Posterior vena cava (tissue), 2 donors: ENCODE results near the gene FCHO2. TPM values are rescaled to one million over a fixed set of nuclear protein-coding genes. Genes with fewer than 3 reads are reported as not detected.
"Not testable (repeated sequence)": the region's sequence is repeated elsewhere in the genome, so short reads cannot be mapped to it uniquely, and the experiment has no call there.

Experiments used
- DNase-seq: peaks from one replicate; pipeline ENCODE4 v3.0.0-alpha.2; 2020; ENCODE audit warnings: low spot score
- intact Hi-C, 2 donors: fragments of 100-400 bp; cut with DNase I; formaldehyde crosslinking; loops; one replicate each; pipeline versions ENCODE4 v1.14.1 to v1.14.2; 2022 to 2023
- total RNA-seq, 2 donors: library from RNA; stranded (reverse); fragmentation: NEBNext Ultra II Directional; extraction: Animal tissue kit (Norgen Biotek cat#: 25700); gene quantifications; one replicate each; pipeline ENCODE4 v1.2.1, GENCODE V29; 2021
- donor health status: DM: yes; HTN: yes; CAD: no.
- donor health status: DM: yes; HTN: yes; CAD: no.

The FCHO2 gene
- total RNA-seq, 2 donors from 2014 or later: 31.0 to 37.7 TPM

DNA sequence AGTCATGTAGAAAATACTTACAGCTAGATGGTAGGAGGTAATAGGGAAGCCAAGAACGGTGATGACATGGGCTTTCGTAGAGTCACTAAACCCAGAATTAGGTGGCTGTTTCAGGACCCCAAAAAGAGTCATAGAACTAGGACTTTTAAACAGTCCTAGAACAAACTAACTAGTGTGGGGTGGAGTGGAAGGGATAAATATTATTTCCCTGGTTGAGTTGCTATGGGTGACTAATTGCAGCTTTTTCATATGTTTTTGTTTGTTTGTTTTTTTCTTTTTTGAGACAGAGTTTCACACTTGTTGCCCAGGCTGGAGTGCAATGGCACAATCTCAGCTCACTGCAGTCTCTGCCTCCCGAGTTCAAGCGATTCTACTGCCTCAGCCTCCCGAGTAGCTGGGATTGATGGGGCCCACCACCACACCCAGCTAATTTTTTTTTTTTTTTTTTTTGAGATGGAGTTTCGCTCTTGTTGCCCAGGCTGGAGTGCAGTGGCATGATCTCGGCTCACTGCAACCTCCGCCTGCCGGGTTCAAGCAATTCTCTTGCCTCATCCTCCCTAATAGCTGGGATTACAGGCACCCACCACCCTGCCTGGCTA is 69.2 kb downstream of the FCHO2 start:
- intact Hi-C loops, DNase-seq: not testable (repeated sequence)

DNA sequence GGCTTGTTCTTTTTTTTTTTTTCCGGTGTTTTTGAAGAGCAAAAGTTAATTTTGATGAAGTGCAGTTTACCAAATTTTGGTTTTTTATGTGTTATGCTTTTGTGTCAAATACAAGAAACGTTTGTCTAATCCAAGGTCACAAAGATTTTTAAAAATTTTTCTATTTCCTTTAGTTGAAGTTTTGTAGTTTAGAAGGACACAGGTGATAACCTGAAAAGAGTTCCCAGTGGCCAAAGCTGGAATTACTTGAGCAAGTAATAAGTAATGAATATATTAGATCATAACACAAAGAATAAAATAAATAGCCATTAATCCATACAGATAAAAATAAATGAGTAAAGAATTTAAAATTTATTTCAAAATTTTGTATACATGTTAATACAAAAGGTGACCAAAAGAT is 71.5 kb downstream of the FCHO2 start:
- intact Hi-C loops: no loop called here
- DNase-seq: no peak

DNA sequence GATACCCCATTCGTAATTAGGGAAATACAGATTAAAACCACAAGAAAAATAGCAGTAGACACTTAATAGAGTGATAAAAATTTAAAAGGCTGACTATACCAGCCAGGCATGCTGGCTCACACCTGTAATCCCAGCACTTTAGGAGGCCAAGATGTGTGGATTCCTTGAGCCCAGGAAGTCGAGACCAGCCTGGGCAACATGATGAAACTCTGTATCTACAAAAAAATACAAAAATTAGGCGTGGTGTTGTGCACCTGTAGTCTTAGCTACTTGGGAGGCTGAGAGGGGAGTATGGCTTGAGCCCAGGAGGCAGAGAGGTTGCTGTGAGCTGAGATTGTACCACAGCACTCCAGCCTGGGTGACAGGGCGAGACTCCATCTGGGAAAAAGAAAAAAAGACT is 72.0 kb downstream of the FCHO2 start:
- no peak for DNase-seq
- intact Hi-C loops: no loop called here

DNA sequence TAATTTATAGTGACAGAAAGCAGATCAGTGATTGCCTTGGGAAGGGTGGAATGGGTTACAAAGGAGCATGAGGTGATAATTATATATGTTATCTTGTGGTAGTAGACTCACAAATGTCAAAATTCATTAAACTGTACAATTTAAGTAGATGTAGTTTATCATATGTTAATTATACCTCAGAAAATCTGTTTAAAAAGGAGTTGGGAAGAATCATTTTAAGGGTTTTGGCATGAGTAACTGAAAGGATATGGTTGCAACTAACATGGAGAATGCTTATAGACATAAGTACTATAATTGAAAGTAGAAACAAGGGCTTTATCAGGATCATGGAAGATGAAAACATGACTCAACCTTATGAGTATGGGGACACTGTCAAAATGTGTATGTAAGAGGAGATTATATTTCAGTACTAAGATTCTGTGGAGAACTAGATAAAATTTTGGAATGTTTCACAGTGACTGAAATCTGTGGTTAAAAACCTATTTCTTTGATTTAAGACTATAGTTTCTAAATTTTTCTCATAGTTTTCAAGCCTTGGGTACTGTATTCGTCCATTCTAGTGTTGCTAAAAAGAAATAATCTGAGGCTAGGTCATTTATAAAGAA is 73.3 kb downstream of the FCHO2 start:
- no peak for DNase-seq
- intact Hi-C loops: no loop called here

- intact Hi-C loops: no loop called here
- DNase-seq: no peak
These were observed 74.7 kb downstream of the FCHO2 start for GRCh38 chr5:73030531-73030930.

DNA sequence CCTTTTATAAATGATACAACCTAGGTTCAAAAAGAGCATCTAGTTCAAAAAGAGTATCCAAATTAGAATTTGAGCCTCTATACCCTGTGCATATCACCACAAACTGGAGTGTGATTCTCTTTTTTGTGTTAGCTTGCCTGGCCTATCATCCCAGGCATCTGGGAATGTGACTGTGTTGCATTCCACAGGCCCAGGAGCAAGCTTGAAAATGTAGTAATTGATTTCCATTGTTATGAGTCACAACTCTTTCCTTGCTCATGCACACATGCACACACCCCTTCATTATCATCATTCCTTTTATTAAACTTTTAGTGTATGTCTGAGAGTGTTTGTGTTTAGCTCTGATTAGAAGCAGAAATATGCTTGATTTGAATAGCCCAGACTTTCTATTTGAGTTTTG is 75.2 kb downstream of the FCHO2 start:
- intact Hi-C loops: no loop called here
- no peak for DNase-seq

DNA sequence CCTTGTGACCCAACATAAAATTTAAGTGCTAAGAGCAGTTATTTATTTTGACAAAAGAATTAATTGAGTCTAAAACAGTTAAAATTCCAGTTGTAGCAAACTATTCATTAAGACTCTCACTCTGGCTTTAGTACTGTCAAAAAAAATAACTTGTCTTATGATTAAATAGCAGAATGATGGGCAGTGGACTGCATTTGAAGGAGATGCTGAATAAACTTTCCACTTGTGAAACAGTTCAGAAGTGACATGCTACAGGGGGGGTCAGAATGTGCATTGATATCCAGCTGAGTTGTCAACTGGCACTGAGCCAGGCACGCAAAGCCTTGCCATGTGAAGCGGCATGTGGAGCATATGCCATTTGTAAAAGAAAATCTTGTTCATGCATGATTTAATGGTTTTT is 76.0 kb downstream of the FCHO2 start:
- intact Hi-C loops: no loop called here
- no peak for DNase-seq

DNA sequence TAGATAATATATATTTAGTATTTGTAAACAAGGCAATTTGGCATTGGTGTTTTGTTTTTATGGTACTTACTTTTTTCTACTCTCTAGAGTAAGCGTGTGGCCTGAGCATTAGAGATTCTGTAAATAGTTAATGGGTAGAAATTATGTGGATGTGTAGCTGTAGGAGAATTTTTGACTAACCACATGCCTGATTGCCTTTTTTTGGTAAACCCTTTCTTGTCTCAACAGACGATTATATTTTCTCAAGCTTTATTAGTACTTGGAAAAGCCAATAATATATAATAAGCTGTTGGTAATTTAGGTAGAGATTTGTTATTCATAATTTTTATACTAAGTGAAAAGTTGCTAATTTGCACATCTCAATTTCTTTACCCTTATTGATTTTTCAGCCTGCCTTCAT is 76.8 kb downstream of the FCHO2 start:
- no peak for DNase-seq
- intact Hi-C loops: no loop called here

DNA sequence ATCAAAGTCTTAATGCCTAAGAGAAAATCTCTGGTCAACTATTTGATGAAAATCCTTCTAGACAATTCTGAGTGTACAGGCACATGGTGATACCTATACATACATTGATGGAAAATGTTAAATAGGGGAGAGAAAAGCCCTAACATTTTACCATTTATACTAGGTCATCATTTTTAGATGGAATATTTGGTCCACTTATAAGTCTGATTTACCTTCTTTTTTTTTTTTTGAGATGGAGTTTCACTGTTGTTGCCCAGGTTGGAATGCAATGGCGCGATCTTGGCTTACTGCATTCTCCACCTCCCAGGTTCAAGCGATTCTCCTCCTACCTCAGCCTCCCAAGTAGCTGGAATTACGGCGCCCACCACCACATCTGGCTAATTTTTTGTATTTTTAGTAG is 81.7 kb downstream of the FCHO2 start:
- intact Hi-C loops: no loop called here
- DNase-seq: no peak

- DNase-seq: no peak
- intact Hi-C loops: no loop called here
These were observed 83.2 kb downstream of the FCHO2 start for GRCh38 chr5:73039082-73039481.

DNA sequence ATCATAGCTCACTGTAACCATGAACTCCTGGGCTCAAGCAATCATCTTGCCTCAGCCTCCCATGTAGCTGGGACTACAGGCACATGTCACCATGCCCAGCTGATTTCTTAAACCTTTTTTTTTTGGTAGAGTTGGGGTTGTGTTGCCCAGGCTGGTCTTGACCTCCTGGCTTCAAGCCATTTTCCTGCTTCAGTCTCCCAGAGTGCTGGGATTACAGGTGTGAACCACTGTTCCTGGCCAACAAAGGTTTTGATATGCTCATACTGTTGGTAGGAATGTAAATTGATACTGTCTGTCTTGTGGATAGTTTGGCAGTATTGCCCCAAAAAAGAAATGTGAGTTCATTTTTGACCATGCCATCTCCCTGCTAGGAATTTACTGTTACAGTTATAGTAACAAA is 87.2 kb downstream of the FCHO2 start:
- no peak for DNase-seq

DNA sequence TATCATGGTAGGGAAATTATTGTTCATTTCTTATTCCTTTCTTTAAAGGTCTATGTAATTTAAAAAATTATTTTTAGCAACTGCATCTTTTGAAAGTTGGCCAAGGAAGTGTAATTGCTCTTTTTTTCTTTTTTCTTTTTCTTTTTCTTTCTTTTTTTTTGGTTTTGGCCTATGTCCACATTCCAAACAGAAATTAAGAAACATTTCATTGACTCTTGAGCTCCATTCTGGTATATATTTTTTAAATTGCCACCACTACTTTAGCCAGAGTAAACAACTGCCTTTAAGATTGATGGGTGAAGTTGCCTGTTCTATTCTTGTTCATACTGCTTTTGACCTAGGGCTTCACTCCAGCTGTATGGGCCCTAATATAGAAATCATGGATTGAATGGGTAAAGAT is 88.7 kb downstream of the FCHO2 start:
- DNase-seq: no peak
- intact Hi-C loops: no loop called here

More for the DNA sequence above, 87.2 kb downstream of the FCHO2 start:
- intact Hi-C loops: no loop called here

DNA sequence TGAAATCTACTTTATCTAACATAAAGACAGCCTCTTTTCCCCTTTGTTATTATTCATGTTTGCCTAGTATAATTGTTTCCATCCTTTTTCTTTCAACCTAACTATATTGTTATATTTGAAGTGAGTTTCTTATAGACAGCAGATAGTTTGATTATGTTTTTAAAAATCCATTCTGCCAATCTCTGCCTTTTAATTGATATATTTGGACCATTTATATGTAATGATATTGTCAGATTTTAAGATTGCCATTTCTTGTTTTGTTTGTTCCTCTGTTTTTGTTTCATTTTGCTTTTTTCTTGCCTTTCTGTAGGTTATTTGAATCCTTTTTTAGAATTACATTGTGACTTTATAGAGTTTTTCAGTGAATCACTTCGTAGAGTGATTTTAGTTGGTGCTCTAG is 89.8 kb downstream of the FCHO2 start:
- intact Hi-C loops: no loop called here
- no peak for DNase-seq

DNA sequence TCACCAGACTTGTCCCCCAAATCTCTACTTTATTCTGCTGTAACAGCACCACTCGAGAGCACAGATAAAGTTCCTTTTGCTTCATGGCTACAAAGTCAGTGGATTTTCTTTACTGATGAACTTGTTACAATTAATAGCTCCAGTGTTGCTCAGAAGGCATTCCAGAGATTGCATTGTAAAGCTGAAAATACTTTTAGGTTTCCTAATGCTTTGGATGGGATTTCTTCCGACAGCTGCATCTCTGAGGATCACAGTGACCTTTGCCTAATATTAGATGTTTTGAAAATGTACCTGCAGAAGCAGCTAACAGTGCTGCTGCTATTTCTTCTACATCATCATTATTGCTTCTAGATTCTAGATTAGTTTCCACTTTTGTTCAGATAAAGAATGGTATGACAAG is 105.8 kb downstream of the FCHO2 start:
- intact Hi-C loops: no loop called here
- no peak for DNase-seq

- DNase-seq: no peak
- intact Hi-C loops: no loop called here
These were observed 110.6 kb downstream of the FCHO2 start for GRCh38 chr5:73066466-73066865.

DNA sequence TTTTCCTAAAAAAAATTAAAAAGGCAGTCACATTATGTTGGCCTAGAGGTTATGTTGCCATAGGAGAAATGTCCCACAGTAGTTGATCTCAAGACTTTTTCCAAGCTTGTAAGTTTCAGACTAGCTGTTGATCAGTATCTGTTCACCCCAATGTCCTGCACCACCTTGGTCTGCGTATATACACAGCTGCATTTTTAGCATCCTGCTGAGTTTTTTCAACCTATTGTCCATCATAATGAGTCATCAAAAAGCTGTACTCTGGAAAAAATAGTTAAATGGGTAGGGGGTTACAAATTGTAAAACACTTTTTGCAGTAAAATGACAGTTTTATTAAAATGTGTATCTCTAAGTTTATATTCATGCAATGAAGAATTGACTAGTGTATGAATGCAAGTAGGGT is 111.4 kb downstream of the FCHO2 start:
- no peak for DNase-seq
- intact Hi-C loops: no loop called here

- intact Hi-C loops: loop anchor here in 1 of 2 donors (10.0 kb wide), 1 partner anchor 364 kb away; the partner anchor contains the start of gene FOXD1
- no peak for DNase-seq
These were observed 125.3 kb downstream of the FCHO2 start for GRCh38 chr5:73081093-73081492.

- DNase-seq: no peak
- intact Hi-C loops: loop anchor here in 1 of 2 donors (10.0 kb wide), 1 partner anchor 357 kb away; the partner anchor contains the start of gene FOXD1
These were observed 132.2 kb downstream of the FCHO2 start for GRCh38 chr5:73088026-73088425.

DNA sequence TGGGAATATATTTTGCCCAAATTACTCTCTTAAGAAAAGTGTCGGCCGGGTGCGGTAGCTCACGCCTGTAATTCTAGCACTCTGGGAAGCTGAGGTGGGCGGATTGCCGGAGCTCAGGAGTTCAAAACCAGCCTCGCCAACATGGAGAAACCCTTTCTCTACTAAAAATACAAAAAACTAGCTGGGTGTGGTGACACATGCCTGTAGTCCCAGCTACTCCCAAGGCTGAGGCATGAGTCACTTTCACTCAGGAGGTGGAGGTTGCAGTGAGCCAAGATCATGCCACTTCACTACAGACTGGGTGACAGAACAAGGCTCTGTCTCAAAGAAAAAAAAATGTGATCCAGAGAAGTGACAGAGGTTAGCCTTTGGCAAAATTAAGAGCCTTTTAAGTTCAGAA is 138.1 kb downstream of the FCHO2 start:
- no peak for DNase-seq
- intact Hi-C loops: loop anchor here (5.0 to 10.0 kb wide), 2 partner anchors 111 to 1478 kb away; no protein-coding TSS in a partner anchor

DNA sequence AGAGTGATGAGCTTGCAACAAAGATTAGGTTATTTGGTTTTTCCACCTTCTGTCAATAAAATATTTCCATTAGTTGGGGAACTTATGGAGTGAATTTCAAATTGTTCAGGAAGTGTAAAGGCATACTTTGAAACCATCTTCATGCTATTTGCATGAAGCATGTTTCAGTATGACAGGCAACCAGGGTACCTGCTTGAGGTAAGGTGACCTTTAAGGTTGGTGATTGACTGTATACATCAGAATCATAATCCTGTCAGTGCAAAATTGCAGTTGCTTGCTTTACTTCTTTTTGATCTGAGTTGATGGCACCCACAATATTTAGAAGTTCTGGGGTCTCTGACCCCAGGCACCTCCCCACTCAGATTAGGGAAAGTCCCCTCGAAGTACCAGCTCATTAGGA is 138.6 kb downstream of the FCHO2 start:
- intact Hi-C loops: loop anchor here (5.0 to 10.0 kb wide), 2 partner anchors 110 to 1478 kb away; no protein-coding TSS in a partner anchor
- DNase-seq: no peak

GRCh38 chr5:73095564-73096238 is 139.9 kb downstream of the FCHO2 start:
- DNase-seq: no peak
- intact Hi-C loops: loop anchor here in 1 of 2 donors (10.0 kb wide), 1 partner anchor 109 kb away; no protein-coding TSS in a partner anchor
